Lower leg skin (tissue), 3 donors: Measurements from ENCODE around the gene ARMS2.

Experiments used
- POLR2A ChIP-seq, 2 donors: fragments of 450-650 bp; IDR thresholded peaks; one replicate each; pipeline ENCODE4 v1.6.1; 2016 to 2017; ENCODE audit warnings: antibody characterized with exemption in 2 of 2, mild to moderate bottlenecking in 1 of 2, moderate library complexity in 1 of 2
- TF ChIP-seq, protein P1 (sequence below), 3 donors: fragments of 450-650 bp; IDR thresholded peaks; one replicate each; pipeline ENCODE4 v1.5.1; 2016; ENCODE audit warnings: antibody characterized with exemption in 3 of 3, mild to moderate bottlenecking in 3 of 3, moderate library complexity in 2 of 3

DNA sequence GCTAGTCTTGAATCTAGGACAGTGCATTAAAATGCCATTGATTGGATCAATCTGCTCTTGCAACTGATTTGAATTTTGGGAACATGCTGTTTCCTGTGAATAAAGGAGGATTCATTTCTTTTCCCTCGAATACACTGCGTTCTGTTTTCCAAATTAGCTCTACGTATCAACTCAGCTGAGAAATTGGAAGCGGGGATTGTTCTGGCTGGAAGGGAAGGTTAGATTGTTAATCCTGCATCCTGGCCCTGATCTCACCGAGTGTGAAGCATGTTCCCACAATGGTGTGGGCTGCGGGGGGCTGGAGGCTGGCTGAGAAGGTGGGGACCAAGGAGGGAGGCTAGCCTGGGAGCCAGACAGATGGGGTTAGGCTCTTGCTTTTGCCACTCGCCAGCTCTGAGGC lies 24.5 kb downstream of the ARMS2 start:
- TF ChIP-seq, protein P1, sequence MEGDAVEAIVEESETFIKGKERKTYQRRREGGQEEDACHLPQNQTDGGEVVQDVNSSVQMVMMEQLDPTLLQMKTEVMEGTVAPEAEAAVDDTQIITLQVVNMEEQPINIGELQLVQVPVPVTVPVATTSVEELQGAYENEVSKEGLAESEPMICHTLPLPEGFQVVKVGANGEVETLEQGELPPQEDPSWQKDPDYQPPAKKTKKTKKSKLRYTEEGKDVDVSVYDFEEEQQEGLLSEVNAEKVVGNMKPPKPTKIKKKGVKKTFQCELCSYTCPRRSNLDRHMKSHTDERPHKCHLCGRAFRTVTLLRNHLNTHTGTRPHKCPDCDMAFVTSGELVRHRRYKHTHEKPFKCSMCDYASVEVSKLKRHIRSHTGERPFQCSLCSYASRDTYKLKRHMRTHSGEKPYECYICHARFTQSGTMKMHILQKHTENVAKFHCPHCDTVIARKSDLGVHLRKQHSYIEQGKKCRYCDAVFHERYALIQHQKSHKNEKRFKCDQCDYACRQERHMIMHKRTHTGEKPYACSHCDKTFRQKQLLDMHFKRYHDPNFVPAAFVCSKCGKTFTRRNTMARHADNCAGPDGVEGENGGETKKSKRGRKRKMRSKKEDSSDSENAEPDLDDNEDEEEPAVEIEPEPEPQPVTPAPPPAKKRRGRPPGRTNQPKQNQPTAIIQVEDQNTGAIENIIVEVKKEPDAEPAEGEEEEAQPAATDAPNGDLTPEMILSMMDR (IDR thresholded peaks at IDR 0.05) = no peak
- no peak for TF ChIP-seq POLR2A (IDR thresholded peaks at IDR 0.05)
